ENCODE measurements around the gene CUZD1. TPM values are rescaled to one million over a fixed set of nuclear protein-coding genes. Genes with fewer than 3 reads are reported as not detected.
"Not testable (repeated sequence)": the region's sequence is repeated elsewhere in the genome, so short reads cannot be mapped to it uniquely, and the experiment has no call there.

The CUZD1 gene, protein sequence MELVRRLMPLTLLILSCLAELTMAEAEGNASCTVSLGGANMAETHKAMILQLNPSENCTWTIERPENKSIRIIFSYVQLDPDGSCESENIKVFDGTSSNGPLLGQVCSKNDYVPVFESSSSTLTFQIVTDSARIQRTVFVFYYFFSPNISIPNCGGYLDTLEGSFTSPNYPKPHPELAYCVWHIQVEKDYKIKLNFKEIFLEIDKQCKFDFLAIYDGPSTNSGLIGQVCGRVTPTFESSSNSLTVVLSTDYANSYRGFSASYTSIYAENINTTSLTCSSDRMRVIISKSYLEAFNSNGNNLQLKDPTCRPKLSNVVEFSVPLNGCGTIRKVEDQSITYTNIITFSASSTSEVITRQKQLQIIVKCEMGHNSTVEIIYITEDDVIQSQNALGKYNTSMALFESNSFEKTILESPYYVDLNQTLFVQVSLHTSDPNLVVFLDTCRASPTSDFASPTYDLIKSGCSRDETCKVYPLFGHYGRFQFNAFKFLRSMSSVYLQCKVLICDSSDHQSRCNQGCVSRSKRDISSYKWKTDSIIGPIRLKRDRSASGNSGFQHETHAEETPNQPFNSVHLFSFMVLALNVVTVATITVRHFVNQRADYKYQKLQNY
- total RNA-seq = 1 to 10 TPM; 1.6 to 1.7 TPM

DNA sequence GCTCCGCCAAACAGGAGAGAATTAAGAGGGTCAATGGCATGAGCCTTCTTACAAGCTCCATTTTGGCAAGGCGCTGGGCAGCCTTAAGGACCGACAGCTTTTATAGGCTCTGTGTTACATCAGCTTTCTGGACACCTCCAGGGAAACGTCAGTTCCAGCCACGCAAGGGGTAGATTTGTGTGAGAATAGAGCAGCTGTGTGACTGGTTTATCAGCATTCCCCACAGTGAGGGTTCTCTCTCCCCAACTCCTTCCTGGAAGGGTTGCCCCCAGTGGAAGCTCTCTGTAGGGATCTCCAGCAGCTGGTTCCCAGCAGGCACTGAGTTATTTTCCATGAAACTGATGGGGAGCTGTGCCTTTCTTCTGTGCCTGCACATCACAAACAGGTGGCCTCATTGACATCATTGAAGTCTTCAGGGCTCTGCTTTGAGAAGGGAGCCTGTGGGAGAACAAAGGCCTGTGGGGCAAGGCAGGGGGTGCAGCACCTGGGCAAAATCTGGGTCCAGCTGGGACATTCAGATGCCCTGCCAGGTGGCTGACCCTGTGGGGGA lies at the start of gene CUZD1:
Gene CUZD1 (minus strand): TSS at position 75 of the 550 bp plus-strand sequence. CDS start 14 bp downstream, at position 61.
- CTCF ChIA-PET = no interaction called here
- Mint-ChIP-seq H3K27ac (no peak within 1 kb of the TSS), H3K4me1 (no peaks in the 10 kb centered on the region), H3K36me3 (ENCODE audit: low read depth) (peaks cover 50% of the 10 kb centered on the region), H3K4me3 (no peak within 1 kb of the TSS), H3K27me3 (no peaks in the 10 kb centered on the region), H3K9me3 (ENCODE audit: low read depth) (peaks cover 2% of the 10 kb centered on the region)
- intact Hi-C loops (cut with DNase I, micrococcal nuclease) = no loop called here
- DNase-seq = no peak
- POLR2A ChIA-PET = no interaction called here
- ATAC-seq = no peak

DNA sequence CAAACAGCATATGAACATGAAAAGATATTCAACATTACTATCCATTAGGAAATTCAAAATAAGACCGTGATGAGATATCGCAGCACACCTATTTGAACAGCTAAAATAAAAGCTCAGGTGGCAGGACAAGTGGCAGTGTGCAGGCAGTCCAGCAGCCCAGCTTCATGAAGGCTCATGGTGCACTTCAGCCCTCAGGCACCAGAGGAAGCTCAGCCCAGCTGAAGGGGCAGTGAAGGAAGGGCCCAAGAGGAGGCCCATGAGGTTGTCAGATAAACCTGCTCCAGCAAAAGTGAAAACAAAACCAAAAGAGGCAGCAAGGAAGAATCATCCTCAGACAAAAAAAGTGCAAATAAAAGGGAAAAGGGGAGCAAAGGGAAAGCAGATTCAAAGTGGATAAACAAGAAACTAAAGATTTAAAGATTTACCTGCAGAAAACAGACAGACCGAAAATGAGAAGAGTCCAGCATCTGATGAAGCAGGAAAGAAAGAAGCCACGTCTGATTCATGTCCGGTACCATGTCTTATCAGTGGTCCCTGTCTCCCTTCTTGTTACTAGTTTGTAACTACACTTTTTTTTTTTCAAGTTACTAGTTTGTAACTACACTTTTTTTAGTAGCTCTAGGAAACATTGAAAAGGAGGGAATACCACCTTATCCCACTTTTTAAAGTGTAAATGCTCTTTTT lies 48.7 kb upstream of the CUZD1 start:
- Mint-ChIP-seq H3K4me3 (no peak overlapping the region), H3K9me3 (ENCODE audit: low read depth) (no peaks in the 10 kb centered on the region), H3K36me3 (ENCODE audit: low read depth) (peaks cover 12% of the 10 kb centered on the region), H3K27ac (no peak overlapping the region), H3K27me3 (no peaks in the 10 kb centered on the region), H3K4me1 (no peaks in the 10 kb centered on the region)
- DNase-seq = no peak
- intact Hi-C loops (cut with DNase I, micrococcal nuclease) = no loop called here
- ATAC-seq = no peak
- ChIA-PET POLR2A (interaction anchor here (0.6 kb wide), 1 partner anchor 183 kb away, joined by 3 read pairs; no protein-coding TSS in a partner anchor), CTCF (no interaction called here)

DNA sequence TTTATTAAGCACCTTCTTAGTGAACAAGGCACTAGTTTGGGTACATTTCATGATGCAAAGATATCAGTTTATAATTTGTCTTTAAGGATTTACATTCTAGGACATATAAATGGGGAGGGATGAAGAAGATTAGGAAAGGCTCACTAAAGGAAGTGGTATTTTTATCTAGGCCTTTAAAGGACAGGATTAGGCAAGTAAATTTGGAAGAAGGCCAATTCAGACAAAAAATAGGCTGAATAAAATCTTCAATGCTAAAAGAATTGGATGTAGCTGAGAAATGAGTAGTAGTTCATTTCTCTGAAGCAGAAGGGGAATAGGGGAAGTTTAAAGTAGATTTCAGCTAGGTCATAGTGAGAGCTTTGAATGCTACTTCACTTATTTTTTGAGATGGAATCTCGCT lies 38.5 kb upstream of the CUZD1 start:
- DNase-seq = no peak
- ChIA-PET CTCF (no interaction called here), POLR2A (no interaction called here)
- no peak overlapping the region for H3K4me3 Mint-ChIP-seq
- peaks cover 35% of the 10 kb centered on the region for H3K36me3 Mint-ChIP-seq (ENCODE audit: low read depth)
- no peaks in the 10 kb centered on the region for H3K27me3 Mint-ChIP-seq
- no peaks in the 10 kb centered on the region for H3K9me3 Mint-ChIP-seq (ENCODE audit: low read depth)
- intact Hi-C loops (cut with DNase I, micrococcal nuclease) = no loop called here
- no peak overlapping the region for H3K27ac Mint-ChIP-seq
- H3K4me1 Mint-ChIP-seq = peaks cover 22% of the 10 kb centered on the region
- no peak for ATAC-seq

DNA sequence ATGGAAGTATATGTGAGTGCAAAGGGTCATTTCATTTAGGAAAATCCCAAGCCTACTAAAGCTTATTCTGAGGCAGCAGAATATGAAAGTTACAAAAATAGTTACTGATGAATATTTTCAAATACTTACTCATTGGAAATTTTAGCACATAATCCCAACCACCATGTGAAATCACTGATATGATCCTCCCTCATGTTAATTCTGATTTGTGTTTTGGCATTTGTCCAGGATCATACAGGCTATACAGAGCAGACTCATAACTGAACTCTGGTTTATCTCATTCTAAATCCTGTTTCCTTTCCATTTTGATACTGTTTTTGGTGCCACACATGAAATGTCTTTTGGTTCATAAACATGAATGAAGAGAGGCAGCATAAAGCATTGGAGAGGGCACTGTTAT lies 37.1 kb upstream of the CUZD1 start:
- Mint-ChIP-seq H3K4me1 (peaks cover 36% of the 10 kb centered on the region), H3K36me3 (ENCODE audit: low read depth) (peaks cover 40% of the 10 kb centered on the region), H3K27me3 (no peaks in the 10 kb centered on the region), H3K4me3 (no peak overlapping the region), H3K9me3 (ENCODE audit: low read depth) (no peaks in the 10 kb centered on the region), H3K27ac (no peak overlapping the region)
- POLR2A ChIA-PET = no interaction called here
- peak; percentile 11 for ATAC-seq
- CTCF ChIA-PET = no interaction called here
- intact Hi-C loops (cut with DNase I, micrococcal nuclease) = no loop called here
- no peak for DNase-seq

DNA sequence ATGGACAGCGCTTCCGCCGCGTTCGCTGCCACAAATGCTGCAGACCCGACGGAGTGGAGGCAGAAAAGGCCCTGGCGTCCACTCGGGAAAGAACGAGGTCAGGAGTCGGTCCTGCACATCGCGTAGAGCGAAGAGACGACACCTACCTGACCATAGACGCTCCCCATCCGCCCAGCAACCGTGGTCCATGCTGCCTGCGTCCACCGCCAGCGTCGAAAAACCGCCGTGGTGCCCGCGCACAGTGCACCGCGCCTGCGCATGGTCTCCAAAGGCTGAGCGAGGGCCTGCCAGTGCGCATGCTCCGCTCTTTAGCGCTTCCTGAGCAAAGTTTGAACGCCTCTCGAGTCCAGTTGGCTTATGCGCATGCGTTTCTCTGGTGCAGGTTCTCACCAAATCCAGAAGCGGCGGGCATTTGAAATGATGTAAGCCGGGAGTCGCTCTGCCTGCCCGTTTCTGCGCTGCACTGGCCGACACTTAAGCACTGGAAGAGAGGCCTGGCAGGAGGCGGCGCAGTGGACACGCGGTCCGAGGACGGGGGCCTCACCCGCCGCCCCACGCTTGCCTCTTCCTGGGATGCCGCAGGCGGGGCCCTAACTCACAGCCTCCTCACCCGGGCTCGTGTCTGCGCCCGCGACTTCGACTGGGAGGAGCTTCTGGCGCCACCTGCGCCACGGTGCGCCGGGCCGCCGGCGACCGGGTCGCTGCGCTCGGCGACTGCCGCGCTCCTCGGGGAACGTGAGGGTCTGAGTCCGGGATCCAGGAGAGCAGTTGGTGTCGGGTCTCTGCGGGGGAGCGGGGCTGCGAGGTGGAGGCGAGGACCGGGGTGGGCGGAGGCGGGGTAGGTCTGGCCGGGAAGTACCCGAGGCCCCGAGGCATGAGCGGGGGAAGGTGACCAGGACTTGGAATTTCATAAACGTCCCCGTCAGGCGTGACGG lies 33.9 kb upstream of the CUZD1 start, which contains the start of gene FAM24B:
Gene FAM24B (minus strand): TSS at position 243 of the 935 bp plus-strand sequence. CDS start 29,066 bp downstream, outside the sequence.
- Mint-ChIP-seq H3K27ac (peak within 1 kb of the TSS; percentile 93), H3K9me3 (ENCODE audit: low read depth) (no peaks in the 10 kb centered on the region), H3K36me3 (ENCODE audit: low read depth) (peaks cover 45% of the 10 kb centered on the region), H3K4me1 (peaks cover 53% of the 10 kb centered on the region), H3K27me3 (no peaks in the 10 kb centered on the region), H3K4me3 (peak within 1 kb of the TSS; percentile 92)
- peak; percentile 96 for DNase-seq
- POLR2A ChIA-PET = no interaction called here
- CTCF ChIA-PET = interaction anchor here (0.9 to 1.3 kb wide), 2 partner anchors 126 to 165 kb away, joined by 3 read pairs; no protein-coding TSS in a partner anchor
- intact Hi-C loops (cut with DNase I, micrococcal nuclease) = loop anchor here (1.0 to 5.0 kb wide), 9 partner anchors 75 to 953 kb away; partner anchors contain the start of genes BUB3 (in 2 of the 2), C10orf88 (in 2 of the 2), IKZF5 (in 2 of the 2) and ACADSB (in 1 of the 2)
- peak; percentile 90 for ATAC-seq

DNA sequence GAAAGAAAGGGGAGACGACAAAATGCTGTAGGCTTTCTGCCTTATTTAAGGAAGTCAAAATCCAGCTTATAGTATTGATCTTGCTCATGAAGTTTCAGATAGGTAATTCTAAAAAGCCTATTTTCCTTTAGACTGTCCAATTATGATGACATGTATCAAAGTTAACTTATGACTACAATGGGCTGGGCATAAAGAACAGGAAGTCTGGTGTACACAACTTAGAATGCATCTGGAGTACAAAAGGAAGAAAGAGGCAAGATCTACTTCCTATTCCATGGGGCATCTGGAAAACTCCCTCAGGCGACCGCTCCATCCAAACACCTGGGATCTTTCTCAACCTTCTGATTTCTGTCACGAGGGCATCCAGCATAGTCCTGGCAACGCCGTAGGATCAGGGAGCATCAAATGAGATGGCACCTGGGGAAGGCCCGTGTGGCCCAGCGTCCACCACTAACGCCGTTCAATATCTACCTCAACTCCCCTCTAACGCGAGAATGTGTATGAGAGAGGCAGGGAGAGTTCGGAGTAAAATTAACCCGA lies 33.2 kb upstream of the CUZD1 start:
- ChIA-PET CTCF (interaction anchor here (0.8 to 1.5 kb wide), 4 partner anchors 11 to 127 kb away, joined by 3 to 4 read pairs (median 3); partner anchors contain the start of genes C10orf88 and PSTK), POLR2A (no interaction called here)
- Mint-ChIP-seq H3K27ac (peak overlapping the region; percentile 93), H3K4me3 (peak overlapping the region; percentile 92), H3K27me3 (no peaks in the 10 kb centered on the region), H3K9me3 (ENCODE audit: low read depth) (peaks cover 4% of the 10 kb centered on the region), H3K36me3 (ENCODE audit: low read depth) (peaks cover 43% of the 10 kb centered on the region), H3K4me1 (peaks cover 53% of the 10 kb centered on the region)
- DNase-seq (no peak), ATAC-seq (peak; percentile 18)
- intact Hi-C loops (cut with DNase I, micrococcal nuclease) = loop anchor here (1.0 to 5.0 kb wide), 9 partner anchors 75 to 952 kb away; partner anchors contain the start of genes BUB3 (in 2 of the 2), C10orf88 (in 2 of the 2), IKZF5 (in 2 of the 2) and ACADSB (in 1 of the 2)

DNA sequence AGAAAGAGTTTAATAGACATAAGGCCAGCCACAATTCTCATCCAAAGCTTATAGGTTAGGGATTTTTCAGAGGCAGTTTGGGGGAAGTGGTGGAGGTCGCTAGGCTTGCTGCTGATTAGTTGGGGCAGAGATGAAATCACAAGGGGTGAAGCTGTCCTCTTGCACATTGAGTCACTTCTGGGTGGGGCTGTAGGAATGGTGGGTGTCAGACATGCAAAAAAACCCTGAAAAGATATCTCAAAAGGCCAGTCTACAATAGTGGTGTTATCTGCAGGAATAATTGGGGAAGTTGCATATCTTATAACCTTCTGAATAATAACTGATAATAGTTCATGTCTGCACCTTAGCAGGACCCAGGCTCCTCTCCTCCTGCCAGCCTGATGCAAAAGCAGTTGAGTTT lies 31.6 kb upstream of the CUZD1 start:
- intact Hi-C loops (cut with DNase I, micrococcal nuclease) = loop anchor here in 1 of 2 experiments (5.0 kb wide), 1 partner anchor 130 kb away; the partner anchor contains the start of genes ACADSB and IKZF5
- ChIA-PET POLR2A (interaction anchor here (0.6 kb wide), 1 partner anchor 495 kb away, joined by 3 read pairs; no protein-coding TSS in a partner anchor), CTCF (no interaction called here)
- no peak overlapping the region for H3K27ac Mint-ChIP-seq
- ATAC-seq (no peak), DNase-seq (peak; percentile 12)
- peaks cover 4% of the 10 kb centered on the region for H3K9me3 Mint-ChIP-seq (ENCODE audit: low read depth)
- peaks cover 42% of the 10 kb centered on the region for H3K36me3 Mint-ChIP-seq (ENCODE audit: low read depth)
- H3K27me3 Mint-ChIP-seq = no peaks in the 10 kb centered on the region
- peak overlapping the region; percentile 92 for H3K4me3 Mint-ChIP-seq
- H3K4me1 Mint-ChIP-seq = peaks cover 46% of the 10 kb centered on the region

DNA sequence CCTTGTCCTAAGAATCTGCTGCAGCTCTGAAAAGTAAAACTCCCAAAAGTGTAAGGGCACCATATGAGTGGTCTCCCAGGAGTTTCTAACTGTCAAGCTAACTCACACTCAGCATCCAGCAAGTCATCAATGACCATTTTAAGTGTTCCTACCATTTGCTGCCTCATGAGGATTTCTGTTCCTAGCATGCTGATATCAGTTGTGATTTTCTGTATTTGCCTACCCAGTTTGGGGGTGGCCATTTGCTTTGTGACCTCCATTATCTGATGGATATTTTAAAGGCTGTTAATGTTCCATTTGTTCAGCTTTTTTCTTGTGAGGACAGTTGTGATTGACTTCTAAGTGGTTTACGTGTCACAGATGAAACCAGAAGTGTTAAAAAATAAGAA lies 30.8 kb upstream of the CUZD1 start:
- peaks cover 7% of the 10 kb centered on the region for H3K9me3 Mint-ChIP-seq (ENCODE audit: low read depth)
- no peak for DNase-seq
- no peak overlapping the region for H3K4me3 Mint-ChIP-seq
- H3K27me3 Mint-ChIP-seq = no peaks in the 10 kb centered on the region
- CTCF ChIA-PET = no interaction called here
- H3K36me3 Mint-ChIP-seq (ENCODE audit: low read depth) = peaks cover 48% of the 10 kb centered on the region
- H3K4me1 Mint-ChIP-seq = peaks cover 45% of the 10 kb centered on the region
- no peak for ATAC-seq
- intact Hi-C loops (cut with DNase I, micrococcal nuclease) = loop anchor here in 1 of 2 experiments (5.0 kb wide), 1 partner anchor 131 kb away; the partner anchor contains the start of genes ACADSB and IKZF5
- POLR2A ChIA-PET = no interaction called here
- H3K27ac Mint-ChIP-seq = no peak overlapping the region

DNA sequence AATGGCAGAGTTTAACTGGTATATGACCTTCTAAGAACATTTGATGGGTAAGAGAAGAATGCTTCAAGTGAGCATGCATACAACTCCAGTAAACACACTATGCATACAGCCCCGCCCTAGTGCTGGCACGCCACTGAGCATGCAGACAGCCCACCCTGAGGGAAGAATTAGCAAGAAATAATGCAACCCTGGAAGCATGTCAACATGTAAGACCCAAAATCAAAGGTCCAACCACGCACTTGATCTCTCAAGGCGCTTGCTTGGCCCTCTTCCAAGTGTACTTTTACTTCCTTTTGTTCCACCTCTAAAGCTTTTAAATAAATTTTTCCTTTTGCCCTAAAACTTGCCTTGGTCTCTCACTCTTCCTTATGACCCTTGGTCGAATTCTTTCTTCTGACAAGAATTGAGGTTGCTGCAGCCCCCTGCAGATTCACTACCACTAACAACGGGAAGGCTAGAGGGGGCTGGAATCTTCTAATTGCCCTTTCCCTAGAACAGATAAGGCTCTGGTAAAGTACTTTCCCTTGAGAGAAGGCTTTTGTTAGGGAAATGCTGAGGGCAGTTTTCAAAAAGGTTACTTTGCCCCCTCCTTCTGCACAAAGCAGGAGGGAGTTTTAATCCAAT lies 30.3 kb upstream of the CUZD1 start:
- intact Hi-C loops (cut with DNase I, micrococcal nuclease) = loop anchor here in 1 of 2 experiments (5.0 kb wide), 1 partner anchor 131 kb away; the partner anchor contains the start of genes ACADSB and IKZF5

DNA sequence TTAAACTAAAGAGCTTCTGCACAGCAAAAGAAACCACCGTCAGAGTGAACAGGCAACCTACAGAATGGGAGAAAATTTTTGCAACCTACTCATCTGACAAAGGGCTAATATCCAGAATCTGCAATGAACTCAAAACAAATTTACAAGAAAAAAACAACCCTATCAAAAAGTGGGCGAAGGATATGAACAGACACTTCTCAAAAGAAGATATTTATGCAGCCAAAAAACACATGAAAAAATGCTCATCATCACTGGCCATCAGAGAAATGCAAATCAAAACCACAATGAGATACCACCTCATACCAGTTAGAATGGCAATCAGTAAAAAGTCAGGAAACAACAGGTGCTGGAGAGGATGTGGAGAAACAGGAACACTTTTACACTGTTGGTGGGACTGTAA lies 26.3 kb upstream of the CUZD1 start:
- POLR2A ChIA-PET; DNase-seq; CTCF ChIA-PET; H3K27ac Mint-ChIP-seq; H3K4me3 Mint-ChIP-seq; intact Hi-C loops (cut with DNase I, micrococcal nuclease); H3K27me3 Mint-ChIP-seq; ATAC-seq: not testable (repeated sequence)
- H3K9me3 Mint-ChIP-seq (ENCODE audit: low read depth) = peaks cover 15% of the 10 kb centered on the region
- H3K4me1 Mint-ChIP-seq = peaks cover 34% of the 10 kb centered on the region
- H3K36me3 Mint-ChIP-seq (ENCODE audit: low read depth) = peaks cover 44% of the 10 kb centered on the region

More for the DNA sequence above, 30.3 kb upstream of the CUZD1 start:
- ChIA-PET CTCF (no interaction called here), POLR2A (no interaction called here)
- no peak for DNase-seq
- Mint-ChIP-seq H3K4me3 (no peak overlapping the region), H3K4me1 (peaks cover 42% of the 10 kb centered on the region), H3K36me3 (ENCODE audit: low read depth) (peaks cover 48% of the 10 kb centered on the region), H3K27ac (no peak overlapping the region), H3K27me3 (no peaks in the 10 kb centered on the region), H3K9me3 (ENCODE audit: low read depth) (peaks cover 7% of the 10 kb centered on the region)
- ATAC-seq = no peak

Measured in activated CD4-positive, alpha-beta T cell treated with anti-CD3 and anti-CD28 coated beads for 36 hours (primary cell).